Keratinocyte (primary cell): ENCODE results near the gene MMP11. TPM values are rescaled to one million over a fixed set of nuclear protein-coding genes. Genes with fewer than 3 reads are reported as not detected.
A peak's percentile ranks its signal among the peaks of the same experiment; 100 is the strongest.

Experiments
- DNase-seq: peaks from one replicate; pipeline ENCODE4 v3.0.0-alpha.2; 2011; ENCODE audit warnings: low read depth, missing footprints, low spot score
- FAIRE-seq: peaks from 2 replicates; lab custom pipeline; 2011; peaks lifted over from hg19 to GRCh38; lab: Jason Lieb, UNC
- H2AFZ ChIP-seq: 2 replicates; pipeline ENCODE4 v1.6.0; 2012; ENCODE audit warnings: low read length, control low read depth, inconsistent platforms; ENCODE audit not compliant: control insufficient read depth
- H3K27ac ChIP-seq: 2 replicates; pipeline ENCODE4 v1.5.1; 2011; ENCODE audit warnings: low read length; ENCODE audit not compliant: control insufficient read depth, insufficient read depth
- H3K27me3 ChIP-seq: 3 replicates; pipeline ENCODE4 v1.6.0; 2011; ENCODE audit warnings: low read length; ENCODE audit not compliant: control insufficient read depth, insufficient read depth; ENCODE audit errors: extremely low read depth
- H3K36me3 ChIP-seq, 2 experiments: 2 replicates in 1 of 2; 3 replicates in 1 of 2; pipeline ENCODE4 v1.5.1; 2011; ENCODE audit warnings: low read length in 2 of 2, mild to moderate bottlenecking in 1 of 2; ENCODE audit not compliant: control insufficient read depth in 2 of 2, insufficient read depth in 2 of 2; ENCODE audit errors: extremely low read depth in 1 of 2
- H3K4me1 ChIP-seq: 3 replicates; pipeline ENCODE4 v1.5.1; 2011; ENCODE audit warnings: low read length; ENCODE audit not compliant: control insufficient read depth, insufficient read depth; ENCODE audit errors: extremely low read depth
- H3K4me2 ChIP-seq: 3 replicates; pipeline ENCODE4 v1.6.0; 2011; ENCODE audit warnings: low read depth, low read length; ENCODE audit not compliant: control insufficient read depth, insufficient read depth; ENCODE audit errors: extremely low read depth
- H3K4me3 ChIP-seq, 3 experiments: fragments of 200-600 bp in 1 of 3; sonication (generic) in 1 of 3; 2 replicates in 2 of 3; 3 replicates in 1 of 3; pipeline ENCODE4 v1.5.1; 2011 to 2016; ENCODE audit warnings: low read length in 3 of 3, mild to moderate bottlenecking in 3 of 3, control low read depth in 2 of 3, inconsistent platforms in 1 of 3, low read depth in 1 of 3, mixed read lengths in 1 of 3, mixed run types in 1 of 3, moderate library complexity in 1 of 3; ENCODE audit not compliant: control insufficient read depth in 2 of 3, insufficient read depth in 2 of 3; ENCODE audit errors: extremely low read depth in 1 of 3
- H3K79me2 ChIP-seq: 2 replicates; pipeline ENCODE4 v1.6.0; 2012; ENCODE audit warnings: low read length; ENCODE audit not compliant: control insufficient read depth, insufficient read depth
- H3K9ac ChIP-seq: 3 replicates; pipeline ENCODE4 v1.6.0; 2011; ENCODE audit warnings: low read length; ENCODE audit not compliant: control insufficient read depth, insufficient read depth; ENCODE audit errors: extremely low read depth
- H3K9me1 ChIP-seq: 3 replicates; pipeline ENCODE4 v1.6.0; 2011; ENCODE audit warnings: low read length; ENCODE audit not compliant: control insufficient read depth, insufficient read depth; ENCODE audit errors: extremely low read depth
- H3K9me3 ChIP-seq: 2 replicates; pipeline ENCODE4 v1.5.1; 2012; ENCODE audit warnings: low read depth, low read length; ENCODE audit not compliant: control insufficient read depth
- H4K20me1 ChIP-seq: 3 replicates; pipeline ENCODE4 v1.6.0; 2011; ENCODE audit warnings: low read length; ENCODE audit not compliant: control insufficient read depth, insufficient read depth; ENCODE audit errors: extremely low read depth
- EZH2 ChIP-seq: IDR thresholded peaks from one replicate; pipeline ENCODE4 v1.6.1; 2012; ENCODE audit warnings: inconsistent platforms, mild to moderate bottlenecking, low read length, moderate library complexity
- dilution Hi-C: fragments of 300-500 bp; cut with MboI; formaldehyde crosslinking; loops from one replicate; pipeline ENCODE4 v1.7.0; 2020; ENCODE audit warnings: low sequenced_read_pairs; ENCODE audit not compliant: extremely low pct_ligation_motif_present
- polyA plus RNA-seq, 5 experiments: library from polyadenylated mRNA; depleted of rRNA in 3 of 5; stranded (reverse) in 3 of 5; stranded (forward) in 1 of 5; unstranded in 1 of 5; fragments of >200 nt; gene quantifications; 1 replicate in 1 of 5; 2 replicates in 3 of 5; 3 replicates in 1 of 5; pipeline versions ENCODE4 v1.2.1 to v1.2.3, GENCODE V29; 2011 to 2012; ENCODE audit warnings: missing spikeins in 2 of 5, low read depth in 1 of 5, low replicate concordance in 1 of 5
- TF ChIP-seq, protein P1 (sequence below), 3 experiments: IDR thresholded peaks in 1 of 3; conservative IDR thresholded peaks in 1 of 3; optimal IDR thresholded peaks in 1 of 3; 2 replicates in 2 of 3; 3 replicates in 1 of 3; pipeline versions ENCODE3 to v1.5.1; 2011; ENCODE audit warnings: low read length in 3 of 3, mild to moderate bottlenecking in 3 of 3, moderate library complexity in 2 of 3, control low read depth in 1 of 3, inconsistent platforms in 1 of 3; ENCODE audit not compliant: insufficient read depth in 2 of 3; ENCODE audit errors: extremely low read depth in 1 of 3

Gene MMP11
- polyA plus RNA-seq, 1 donor (not counting 4 experiments of a cell fraction or from before 2014, with no cell fraction given) = 0.13 TPM

GRCh38 chr22:23767673-23768548 is 4.7 kb upstream of the MMP11 start, which contains the start of gene CHCHD10:
Gene CHCHD10 (minus strand): TSS chr22:23767972. CDS start chr22:23767874, 98 bp downstream.
- Histone ChIP-seq H3K4me1 (peaks cover 9% of the 10 kb centered on the region), H3K79me2 (no peaks in the 10 kb centered on the region), H3K9ac (peak within 1 kb of the TSS; percentile 72), H4K20me1 (no peaks in the 10 kb centered on the region), H3K9me1 (no peaks in the 10 kb centered on the region), H3K36me3 (no peaks in the 10 kb centered on the region), H3K9me3 (no peaks in the 10 kb centered on the region), H3K27ac (no peak within 1 kb of the TSS), H3K4me3 (peak within 1 kb of the TSS; percentile 62 to 75 (median 69)), H2AFZ (peak within 1 kb of the TSS; percentile 95), H3K27me3 (peaks cover 12% of the 10 kb centered on the region), H3K4me2 (peak within 1 kb of the TSS; percentile 94)
- TF ChIP-seq, protein P1, sequence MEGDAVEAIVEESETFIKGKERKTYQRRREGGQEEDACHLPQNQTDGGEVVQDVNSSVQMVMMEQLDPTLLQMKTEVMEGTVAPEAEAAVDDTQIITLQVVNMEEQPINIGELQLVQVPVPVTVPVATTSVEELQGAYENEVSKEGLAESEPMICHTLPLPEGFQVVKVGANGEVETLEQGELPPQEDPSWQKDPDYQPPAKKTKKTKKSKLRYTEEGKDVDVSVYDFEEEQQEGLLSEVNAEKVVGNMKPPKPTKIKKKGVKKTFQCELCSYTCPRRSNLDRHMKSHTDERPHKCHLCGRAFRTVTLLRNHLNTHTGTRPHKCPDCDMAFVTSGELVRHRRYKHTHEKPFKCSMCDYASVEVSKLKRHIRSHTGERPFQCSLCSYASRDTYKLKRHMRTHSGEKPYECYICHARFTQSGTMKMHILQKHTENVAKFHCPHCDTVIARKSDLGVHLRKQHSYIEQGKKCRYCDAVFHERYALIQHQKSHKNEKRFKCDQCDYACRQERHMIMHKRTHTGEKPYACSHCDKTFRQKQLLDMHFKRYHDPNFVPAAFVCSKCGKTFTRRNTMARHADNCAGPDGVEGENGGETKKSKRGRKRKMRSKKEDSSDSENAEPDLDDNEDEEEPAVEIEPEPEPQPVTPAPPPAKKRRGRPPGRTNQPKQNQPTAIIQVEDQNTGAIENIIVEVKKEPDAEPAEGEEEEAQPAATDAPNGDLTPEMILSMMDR (optimal IDR thresholded peaks at IDR 0.05 in 1 of 3, IDR thresholded peaks at IDR 0.05 in 1 of 3, conservative IDR thresholded peaks at IDR 0.05 in 1 of 3; ENCODE audit: extremely low read depth in 1 of 3, insufficient read depth in 2 of 3, low read length in 3 of 3) = peak; percentile 63 to 87 (median 81)
- no peak for TF ChIP-seq EZH2
- no peak for DNase-seq
- dilution Hi-C loops = no loop called here
- FAIRE-seq = no peak

DNA sequence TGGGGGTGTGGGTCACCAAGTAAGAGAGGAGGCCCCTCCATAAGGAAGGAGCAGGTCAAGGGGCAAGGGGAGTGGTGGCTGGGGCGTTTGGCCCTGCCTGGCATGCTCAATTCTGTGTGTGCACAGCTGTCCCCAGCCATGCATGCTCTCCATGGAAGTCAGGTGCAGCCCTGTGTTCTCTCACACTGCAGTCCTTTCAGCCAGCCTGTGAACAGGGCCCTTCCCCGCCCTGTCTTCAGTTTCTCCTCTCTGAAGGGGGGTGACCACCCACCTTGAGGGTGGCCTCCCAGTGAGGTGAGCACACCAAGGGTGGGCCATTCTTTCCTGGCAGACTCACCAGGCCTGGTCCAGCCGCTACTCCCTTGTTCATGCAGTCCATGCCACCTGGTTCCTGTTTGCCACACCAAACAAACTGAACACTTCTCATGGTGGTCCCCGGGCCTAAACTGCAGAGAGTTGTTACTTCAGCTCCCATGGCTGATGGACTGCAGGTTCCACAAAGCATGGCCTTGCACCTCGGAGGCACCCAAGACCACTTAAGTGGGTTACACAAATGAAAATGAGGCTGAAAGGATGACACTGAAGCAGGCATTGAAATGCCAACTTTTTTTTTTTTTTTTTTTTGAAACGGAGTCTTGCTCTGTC is 3.2 kb upstream of the MMP11 start:
- H3K27me3 ChIP-seq = peaks cover 23% of the 10 kb centered on the region
- no peaks in the 10 kb centered on the region for H3K9me3 ChIP-seq
- no peaks in the 10 kb centered on the region for H3K36me3 ChIP-seq
- no peaks in the 10 kb centered on the region for H3K9me1 ChIP-seq
- H4K20me1 ChIP-seq = no peaks in the 10 kb centered on the region
- peaks cover 16% of the 10 kb centered on the region for H3K4me1 ChIP-seq
- no peak overlapping the region for H3K4me3 ChIP-seq
- FAIRE-seq (no peak), DNase-seq (no peak)
- TF ChIP-seq, protein P1 (optimal IDR thresholded peaks at IDR 0.05 in 1 of 3, IDR thresholded peaks at IDR 0.05 in 1 of 3, conservative IDR thresholded peaks at IDR 0.05 in 1 of 3; ENCODE audit: extremely low read depth in 1 of 3, insufficient read depth in 2 of 3, low read length in 3 of 3) = no peak
- dilution Hi-C loops = no loop called here
- no peak overlapping the region for H2AFZ ChIP-seq
- H3K27ac ChIP-seq = no peak overlapping the region
- H3K9ac ChIP-seq = no peak overlapping the region
- H3K4me2 ChIP-seq = no peak overlapping the region
- H3K79me2 ChIP-seq = no peaks in the 10 kb centered on the region
